Measurements from ENCODE around the gene SPINK14.

GRCh38 chr5:148205865-148206264 is 37.5 kb downstream of the SPINK14 start:
- no peak for TF ChIP-seq CTCF (IDR thresholded peaks at IDR 0.05; ENCODE audit: low read length)
- no peak for TF ChIP-seq EZH2 (IDR thresholded peaks at IDR 0.05; ENCODE audit: borderline replicate concordance, low read length)
